SKM-1 (cell line): ENCODE results near the gene AP5Z1.

Experiments
- DNase-seq: peaks from one replicate; lab custom pipeline; 2025; ENCODE audit not compliant: unreplicated experiment; lab: John Stamatoyannopoulos, UW

AP5Z1 gene

DNA sequence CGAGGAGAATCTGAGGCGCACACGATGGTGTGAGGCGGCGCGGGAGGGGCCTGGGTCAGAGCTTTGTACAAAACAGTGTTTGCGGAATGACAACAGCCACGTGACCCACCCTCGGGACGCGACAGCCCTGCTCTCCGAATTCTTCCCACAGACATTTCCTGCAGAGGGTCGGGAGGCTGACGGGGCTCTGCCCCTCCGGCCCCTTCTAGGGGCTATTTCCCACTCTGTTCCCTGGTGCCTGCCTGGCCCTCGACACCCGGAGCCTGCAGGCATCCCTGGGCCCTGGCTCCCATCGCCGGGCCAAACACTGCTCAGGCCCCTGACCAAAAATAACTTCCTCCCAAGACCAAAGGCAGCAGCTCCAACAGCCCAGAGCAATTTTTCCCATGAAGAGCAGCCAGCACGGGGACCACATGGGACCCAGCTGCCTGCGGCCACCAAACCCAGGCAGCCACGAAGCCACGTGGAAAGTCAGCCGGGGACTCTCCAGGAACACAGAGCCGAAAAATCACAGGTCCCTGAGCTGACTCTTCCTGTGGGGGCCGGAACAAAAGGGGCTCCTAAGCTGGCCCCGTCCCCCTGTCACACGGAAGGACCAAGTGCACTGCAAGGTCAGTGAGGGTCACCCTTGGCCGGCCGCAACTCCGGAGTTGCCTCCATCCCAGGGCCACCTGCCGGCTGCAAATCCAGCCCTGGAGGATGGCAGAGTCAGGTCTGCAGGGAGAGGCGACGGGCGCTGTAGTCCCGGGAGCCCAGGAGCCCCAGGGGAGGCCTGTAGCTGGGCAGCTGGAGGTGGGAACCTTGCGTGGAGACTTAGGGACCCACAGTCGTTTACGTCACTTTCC lies 44.4 kb downstream of the AP5Z1 start:
- no peak for DNase-seq

DNA sequence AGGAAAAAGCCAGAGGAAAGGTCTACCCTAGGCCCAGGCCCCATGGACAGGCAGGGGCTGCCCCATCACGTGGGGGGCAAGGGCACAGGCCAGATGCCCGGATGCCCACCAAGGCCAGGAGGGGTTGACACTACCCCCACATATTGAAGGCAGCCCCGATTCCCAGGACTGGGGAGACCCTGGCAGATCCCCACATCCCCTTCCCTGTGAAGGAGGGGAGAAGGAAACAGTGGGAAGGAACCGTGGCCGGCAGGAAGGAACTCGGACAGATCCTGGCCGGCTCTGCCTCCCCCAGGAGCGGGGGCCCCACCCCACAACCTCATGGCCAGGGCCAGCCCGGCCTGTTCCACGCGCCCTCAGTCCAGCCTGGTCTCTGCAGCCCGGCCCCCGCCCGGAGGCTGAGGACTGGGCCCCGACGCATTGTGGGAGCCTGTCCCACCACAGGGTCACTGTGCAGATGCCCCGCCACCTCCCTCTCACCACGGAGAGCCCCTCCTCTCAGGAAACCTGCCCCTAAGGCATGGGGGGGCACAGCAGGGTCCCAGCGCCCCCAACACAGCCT lies 45.1 kb downstream of the AP5Z1 start:
- no peak for DNase-seq

DNA sequence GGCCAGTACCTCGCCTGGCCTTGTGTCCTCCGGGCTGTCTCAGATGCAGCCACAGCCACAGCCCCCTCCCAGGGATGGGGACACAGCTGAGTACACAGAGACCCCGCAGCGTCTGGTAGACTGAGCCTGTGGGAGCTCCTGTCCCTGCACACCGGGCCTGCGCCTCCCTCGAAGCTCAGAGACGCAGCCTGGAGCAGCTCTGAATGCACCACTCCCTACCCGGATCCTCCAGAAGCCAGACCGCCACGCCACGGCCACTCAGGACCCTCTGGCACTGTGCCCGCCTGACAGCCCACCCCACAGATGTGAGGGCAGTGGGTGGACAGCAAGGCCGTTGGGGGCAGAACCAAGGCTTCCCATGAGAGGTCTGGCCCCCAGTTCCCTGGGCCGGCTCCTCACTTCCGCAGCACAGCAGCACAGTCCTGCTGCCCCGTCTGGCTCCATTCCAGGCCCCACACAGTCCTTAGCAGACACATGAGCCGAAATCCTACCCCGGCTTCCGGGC lies 45.6 kb downstream of the AP5Z1 start:
- DNase-seq, result no peak

DNA sequence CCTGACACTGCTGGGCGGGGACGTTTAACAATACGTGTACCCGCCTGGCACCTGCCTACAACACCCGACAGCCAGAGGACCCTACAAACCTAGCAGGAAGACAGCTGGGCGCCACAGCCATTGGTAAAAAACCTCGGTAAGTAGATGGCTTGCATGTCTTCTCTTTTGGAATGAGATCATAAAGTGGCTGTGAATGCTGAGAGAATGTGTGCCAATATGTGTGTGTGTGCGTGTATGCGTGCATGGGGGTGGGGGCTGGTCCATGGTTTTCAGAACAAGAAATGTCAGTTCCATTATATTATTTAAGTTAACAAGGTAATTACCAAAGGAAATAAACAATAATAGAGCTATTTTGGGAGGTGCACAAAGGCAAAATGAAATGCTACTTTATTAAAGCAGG lies 47.3 kb downstream of the AP5Z1 start:
- no peak for DNase-seq

DNA sequence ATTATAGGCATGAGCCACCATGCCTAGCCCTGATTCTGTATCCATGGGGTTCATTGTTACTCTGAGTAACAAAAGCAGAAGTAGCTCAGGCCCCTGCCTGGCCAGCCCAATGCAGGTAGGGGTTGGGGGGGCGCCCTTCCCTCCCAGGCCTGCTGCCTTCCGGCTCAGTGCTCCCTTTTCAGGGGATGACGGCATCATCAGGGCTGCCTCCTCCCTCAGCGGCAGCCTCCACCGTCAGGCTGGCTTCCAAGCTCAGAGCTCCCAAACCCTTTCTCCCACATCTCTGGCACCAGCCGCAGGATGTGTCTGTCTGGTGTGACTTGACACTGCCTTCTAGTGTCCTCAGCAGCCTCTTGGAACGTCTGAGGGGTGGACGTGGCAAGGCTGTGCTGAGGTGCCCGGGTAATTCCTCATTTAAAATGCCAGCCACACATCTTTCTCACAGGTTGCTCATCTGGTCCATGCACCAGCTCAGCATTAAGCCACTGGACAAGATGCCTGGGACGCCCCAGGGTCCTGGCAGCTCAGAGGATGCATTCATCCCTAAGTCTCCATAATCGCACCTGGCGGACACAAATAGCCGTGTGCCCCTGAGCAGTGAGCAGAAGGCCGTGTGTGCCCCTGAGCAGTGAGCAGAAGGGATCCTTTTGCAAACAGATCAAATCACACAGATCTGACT lies 48.2 kb downstream of the AP5Z1 start:
- DNase-seq, result no peak

DNA sequence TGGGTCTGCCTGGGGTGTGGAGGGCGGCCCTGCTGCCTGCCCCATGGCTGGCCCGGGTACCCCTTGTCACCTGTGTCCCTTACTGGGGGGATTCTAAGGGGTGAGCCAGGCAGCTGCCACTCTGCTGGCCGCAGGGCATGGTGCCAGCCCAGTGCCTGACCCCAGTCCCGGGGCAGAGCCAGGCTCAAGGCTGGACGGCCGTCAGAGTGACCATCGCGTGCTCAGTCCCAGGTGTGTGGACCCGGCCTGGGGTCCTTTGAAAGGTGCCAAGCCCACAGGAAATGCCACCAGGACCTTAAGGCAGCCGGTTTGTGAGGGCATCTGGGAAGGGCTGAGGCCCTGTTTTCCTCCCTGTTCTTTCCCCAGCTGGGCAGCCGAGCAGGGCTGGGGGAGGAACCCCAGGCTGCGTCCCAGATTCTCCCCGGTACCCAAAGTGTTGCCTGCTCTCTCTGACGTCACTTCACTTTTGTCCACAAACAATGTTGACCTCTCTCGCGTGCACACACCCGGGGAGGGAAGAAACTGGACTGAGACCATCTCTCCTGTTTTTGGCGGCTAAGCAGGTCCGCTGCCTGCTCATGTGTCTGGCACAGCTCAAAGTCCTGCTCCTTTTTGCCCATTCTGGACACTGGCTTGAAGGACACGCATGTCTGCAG lies 48.8 kb downstream of the AP5Z1 start:
- no peak for DNase-seq

DNA sequence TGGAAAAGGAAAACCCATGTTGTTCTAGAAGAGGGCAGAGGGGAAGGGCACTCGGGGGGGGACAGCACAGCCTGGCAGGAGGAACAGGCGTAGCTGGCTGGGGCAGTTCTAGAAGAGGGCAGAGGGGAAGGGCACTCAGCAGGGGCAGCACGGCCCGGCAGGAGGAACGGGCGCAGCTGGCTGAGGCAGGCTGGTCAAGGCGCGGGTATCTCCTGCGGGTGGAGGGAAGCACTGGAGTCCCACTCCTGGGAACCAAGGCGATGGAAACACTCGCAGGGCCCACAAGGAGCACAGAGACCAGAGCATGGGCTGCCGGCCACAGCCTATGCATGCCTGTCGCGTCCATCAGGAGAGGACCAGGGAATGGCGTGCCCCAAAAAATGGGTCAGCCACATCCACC lies 49.7 kb downstream of the AP5Z1 start:
- DNase-seq, result no peak

DNA sequence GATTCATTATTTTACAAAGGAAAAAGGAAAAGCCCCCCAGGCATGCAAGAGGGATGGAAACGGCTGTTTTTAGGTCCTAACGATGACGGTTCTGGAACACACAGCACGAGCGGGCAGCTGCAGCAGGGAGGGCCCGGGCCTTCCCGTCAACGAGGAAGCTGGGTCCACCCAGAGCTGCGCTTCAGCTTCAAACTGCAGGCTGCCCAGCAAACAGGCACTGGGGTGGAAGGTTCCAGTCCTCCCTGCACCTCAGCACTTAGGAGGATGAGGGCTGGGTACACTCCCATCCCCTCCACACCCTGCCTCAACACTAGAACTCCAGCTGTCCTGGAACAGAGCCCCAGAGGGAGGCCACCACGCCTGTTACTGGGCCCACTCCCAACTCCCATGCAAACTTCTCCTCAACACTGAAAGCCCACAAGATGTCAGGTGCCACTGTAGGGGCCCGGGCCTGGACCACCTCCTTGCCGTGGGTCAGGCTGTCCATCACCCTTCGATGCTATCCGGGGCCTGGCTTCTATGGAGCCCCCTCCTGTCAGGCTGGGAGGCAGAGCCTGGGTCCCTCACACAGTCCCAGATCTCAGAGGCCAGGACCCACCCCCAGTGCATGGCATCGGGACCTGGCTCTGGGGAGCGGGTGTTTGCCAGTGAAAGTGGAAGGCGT lies 53.4 kb downstream of the AP5Z1 start:
- no peak for DNase-seq

DNA sequence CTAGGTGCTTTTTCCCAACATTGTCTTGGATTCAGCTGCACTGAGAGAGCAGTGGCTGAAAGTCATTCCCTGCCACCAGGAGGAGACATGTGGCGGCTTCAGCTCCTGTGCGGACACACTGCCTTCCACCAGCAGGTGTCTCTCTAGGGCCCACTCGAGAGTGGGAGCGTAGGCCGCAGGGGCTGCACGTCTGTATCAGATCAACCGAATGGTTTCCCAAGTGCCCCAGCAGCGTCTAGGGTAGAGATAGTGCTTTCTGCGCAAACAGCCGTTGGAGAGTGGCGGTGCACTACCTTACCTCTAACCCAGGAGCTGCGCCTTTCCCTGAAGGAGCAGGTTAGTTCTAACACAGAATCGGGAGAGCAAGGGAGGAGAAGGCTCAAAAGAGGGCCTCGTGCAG lies 54.8 kb downstream of the AP5Z1 start:
- DNase-seq, result no peak

DNA sequence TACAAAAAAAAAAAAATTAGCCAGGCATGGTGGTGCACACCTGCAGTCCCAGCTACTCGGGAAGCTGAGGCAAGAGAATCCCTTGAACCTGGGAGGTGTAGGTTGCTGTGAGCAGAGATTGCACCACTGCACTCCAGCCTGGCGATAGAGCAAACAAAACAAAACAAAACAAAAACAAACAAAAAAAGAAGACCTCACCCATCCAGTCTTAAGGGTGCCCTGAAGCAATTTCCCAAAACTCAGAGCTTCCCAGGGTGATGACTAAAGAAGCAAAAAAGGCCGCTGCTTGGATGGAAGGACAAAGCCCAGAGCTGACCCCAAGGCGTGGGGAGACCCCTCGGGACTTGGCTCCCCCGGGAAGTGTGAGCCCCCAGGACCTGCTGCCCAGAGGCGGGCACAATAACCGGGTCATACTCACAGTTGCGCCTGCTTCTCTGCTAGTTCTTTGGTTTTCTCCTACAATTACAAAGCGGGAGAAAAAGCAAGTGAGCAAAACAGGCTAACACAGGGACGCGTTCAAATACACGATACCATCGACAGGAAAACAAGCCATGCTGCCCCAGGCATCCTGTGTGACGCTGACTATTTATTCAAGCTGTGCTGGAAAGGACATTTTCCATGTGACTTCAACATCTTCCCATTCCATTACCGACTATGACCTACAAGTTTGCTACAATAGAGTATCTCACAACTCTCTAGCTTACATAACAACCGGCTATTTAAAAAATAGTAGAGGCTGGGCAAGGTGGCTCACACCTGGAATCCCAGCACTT lies 56.5 kb downstream of the AP5Z1 start:
- DNase-seq, result no peak

DNA sequence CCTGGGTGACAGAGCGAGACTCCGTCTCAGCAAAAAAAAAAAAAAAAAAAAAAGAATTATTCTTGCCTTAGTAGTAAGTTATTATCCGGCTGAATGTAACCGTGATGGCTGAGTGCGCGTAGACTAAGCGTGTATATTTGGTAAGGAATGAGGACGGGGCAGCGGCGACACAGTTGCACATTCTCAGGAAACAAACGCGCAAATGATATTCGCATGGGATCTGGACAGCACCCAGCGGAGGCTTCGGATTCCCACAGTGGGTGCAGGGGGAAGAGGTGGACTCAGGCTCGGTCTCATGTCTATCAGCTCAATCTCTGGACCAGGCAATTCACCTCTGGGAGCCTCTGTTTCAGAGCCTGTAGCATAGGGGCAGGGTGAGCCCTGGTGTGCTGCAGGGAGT lies 57.3 kb downstream of the AP5Z1 start:
- DNase-seq, result no peak

DNA sequence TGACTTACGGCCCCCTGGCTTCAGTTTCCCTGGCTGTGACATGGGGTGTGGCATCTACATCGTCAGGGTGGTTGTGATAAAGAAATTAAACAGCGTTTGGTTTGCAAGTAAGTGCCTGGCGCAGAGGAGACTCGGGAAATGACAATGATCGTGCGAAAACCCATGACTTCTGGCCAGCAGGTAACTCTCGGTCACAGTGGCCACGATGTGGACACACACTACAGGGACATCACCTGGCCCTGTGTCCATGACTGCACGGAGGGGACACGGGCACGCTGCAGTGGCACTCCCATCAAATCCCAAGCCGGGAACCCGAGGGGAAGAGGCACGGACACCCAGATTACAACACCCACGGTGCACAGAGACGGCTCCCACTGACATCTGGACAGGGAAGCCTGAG lies 57.8 kb downstream of the AP5Z1 start:
- no peak for DNase-seq

DNA sequence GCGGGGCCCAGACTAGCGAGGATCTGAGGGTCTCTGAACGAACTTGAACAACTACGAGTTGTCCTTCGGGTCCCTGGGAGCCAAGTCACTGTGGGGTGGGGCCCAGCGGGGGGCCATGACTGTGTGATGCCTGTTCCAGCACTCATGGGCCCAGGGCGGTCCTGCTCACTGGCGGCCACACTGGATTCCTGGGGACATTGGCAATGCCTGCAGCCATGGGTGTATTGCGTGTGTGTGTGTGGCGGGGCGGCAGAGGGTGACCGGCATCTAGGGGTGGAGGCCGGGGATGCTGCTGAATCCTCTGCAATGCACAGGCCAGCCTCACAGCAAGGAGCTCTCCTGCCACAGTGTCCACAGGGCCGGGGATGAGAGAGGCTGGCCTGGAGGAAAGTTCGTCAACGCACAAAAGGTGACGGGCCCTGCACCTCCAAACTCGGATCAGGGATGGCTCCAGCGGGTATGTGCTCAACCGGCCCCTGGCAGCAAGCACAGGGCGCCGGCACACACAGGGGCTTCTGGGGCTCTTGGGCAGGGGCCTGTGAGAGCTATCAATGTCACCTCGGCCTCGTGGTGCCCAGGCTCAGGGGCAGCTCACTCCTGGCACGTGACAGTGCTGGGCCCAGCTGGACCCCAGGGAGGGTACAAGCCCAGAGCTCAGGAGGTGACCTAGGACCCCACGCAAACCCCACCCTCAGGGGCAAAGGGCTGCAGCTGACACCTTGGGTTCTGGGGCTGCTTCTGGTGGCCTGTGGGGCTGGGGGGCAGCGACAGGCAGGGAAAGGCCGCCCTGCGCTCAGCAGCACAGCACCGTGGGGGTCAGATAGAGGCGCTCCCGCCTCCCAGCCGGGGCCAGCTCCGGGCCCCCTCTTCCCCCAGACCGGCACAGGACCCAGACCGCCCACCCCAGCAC lies 58.5 kb downstream of the AP5Z1 start:
- DNase-seq, result no peak

DNA sequence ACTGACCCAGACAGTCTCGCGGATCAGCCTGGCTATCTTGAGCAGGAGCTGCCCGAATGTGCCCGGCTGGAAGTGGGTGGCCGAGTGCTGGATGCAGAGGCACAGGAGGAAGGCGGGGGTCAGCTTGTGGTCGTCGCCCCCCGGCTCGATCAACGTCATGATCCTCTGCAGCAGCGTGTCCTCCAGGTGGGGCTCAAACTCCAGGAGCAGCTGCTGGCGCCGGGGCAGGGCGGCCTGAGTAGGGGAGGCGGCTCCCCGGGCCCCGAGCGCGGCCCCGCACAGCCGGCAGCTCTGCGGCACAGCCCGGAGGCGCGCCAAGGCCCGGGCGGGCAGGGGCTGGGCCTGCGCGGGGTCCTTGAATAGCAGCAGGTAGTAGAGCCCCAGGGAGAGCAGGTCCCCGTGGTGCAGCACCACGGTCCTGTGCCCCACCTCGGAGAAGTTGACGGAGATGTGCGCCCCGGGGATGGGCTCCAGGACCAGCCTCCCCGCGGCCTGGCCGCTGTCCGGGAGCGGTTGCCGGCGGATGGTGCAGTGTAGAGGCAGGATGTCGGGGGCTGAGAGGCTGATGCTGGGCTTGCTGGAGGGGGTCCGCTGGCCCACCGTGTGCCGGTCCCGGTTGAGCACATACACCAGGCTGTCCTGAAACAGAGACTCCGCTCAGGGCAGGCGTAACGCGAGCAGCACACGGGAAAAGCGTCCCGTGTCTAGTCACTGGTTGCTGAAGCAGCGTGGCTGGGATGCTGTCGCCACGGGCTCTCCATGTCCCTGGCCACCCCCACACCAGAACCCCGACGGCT lies 59.4 kb downstream of the AP5Z1 start:
- DNase-seq, result no peak

DNA sequence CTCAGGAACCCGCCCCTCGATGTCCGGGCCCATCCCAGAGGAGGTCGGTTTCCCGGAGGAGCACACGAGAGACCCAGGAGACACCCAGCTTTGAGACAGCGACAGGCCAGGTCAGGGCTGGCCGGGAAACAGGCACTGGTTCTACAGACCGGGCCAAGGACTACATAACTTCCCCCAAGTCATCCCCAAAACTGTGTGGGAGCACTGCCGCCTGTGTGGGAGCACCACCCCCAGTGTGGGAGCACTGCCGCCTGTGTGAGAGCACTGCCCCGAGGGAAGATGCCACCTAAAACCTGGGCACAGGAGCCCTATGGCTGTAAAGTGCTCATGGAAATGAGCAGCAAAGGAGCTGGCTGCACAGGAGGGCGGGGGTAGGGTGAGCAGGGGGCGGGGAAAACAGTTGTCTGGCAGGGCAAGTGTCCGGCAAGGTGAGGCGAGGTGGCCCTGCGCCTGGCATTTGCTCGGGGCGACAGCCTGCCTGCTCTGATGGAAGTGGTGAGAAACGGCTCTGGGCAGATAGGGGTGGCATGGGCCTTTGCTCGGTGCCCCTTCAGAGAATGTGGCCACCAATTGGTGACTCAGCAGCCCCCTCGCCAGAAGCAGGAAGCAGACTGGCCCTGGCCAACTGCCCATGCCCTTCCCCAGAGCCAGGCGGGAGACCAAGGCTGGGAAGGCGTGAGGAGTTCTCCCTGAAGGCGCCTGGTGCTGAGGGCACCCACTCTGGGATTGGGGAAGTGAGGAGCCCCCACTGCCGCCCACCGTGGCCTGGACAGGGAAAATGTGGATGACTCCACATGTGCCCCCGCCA lies 60.2 kb downstream of the AP5Z1 start:
- DNase-seq, result no peak

DNA sequence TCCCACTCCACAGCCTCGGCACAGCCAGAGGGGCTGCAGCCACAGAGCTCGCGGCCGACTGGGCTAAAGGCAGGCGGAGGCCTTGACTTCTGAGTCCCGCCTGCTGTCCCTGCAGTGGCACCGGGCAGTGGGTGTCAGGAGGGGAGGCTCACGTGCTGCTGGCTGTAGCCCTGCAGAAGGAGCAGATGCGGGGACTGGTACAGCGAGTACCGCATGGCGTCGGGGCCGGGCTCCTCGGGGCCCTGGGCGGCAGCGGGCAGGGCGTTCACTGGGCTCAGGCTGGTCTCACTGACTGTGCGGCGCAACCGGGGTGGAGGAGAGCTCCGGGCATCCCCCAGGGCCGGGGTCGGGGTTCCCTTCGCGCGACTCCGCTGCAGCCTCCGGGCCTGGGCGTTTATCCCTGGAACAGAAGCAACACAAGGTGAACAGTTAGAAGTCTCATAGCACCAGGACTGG lies 60.8 kb downstream of the AP5Z1 start:
- DNase-seq, result no peak

DNA sequence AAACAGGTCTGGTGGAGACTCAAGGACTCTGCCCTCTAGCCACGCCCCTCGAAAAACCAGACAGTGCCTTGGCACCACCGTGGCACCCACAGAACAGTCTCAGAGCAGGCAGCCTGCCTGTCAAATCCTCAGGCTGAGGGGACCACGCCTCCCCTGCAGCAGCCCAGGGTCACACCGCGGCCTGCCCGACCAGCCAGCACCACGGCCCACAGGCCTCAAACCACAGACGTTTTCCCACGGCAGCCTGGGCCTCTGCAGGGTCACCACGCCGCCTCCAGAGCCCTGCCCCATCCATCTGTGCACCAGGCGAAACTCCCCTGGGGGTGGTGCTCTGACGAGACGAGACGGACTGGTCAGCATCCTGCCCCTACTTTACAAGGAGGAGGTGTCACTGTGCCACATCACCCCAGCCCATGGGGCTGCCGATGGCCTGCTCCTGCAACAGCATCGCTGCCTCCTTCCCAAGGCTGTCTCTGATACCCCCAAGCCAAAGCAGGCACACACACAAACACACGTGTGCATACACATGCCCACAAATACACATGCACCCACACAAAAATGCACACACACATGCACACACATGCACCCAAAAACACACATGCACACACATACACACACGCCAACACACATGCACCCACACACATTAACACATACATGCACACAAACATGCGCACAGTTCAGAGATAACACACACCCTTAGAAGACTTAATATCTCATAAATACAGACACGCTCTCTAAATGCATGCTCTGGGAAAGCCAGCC lies 61.8 kb downstream of the AP5Z1 start:
- no peak for DNase-seq
